H1 (cell line): ENCODE results near the gene ADGRE2. TPM values are rescaled to one million over a fixed set of nuclear protein-coding genes. Genes with fewer than 3 reads are reported as not detected.

Experiments
- CTCF ChIA-PET: fragments of 300-600 bp; sonication (Branson Sonifier 250); formaldehyde crosslinking; loops from one replicate; lab custom pipeline; 2021; ENCODE audit not compliant: partially characterized antibody; lab: Charles Lee
- POLR2A ChIA-PET: fragments of 300-600 bp; sonication (Branson Sonifier 250); formaldehyde crosslinking; loops from one replicate; lab custom pipeline; 2021; ENCODE audit warnings: inconsistent platforms; ENCODE audit not compliant: partially characterized antibody; lab: Charles Lee
- DNase-seq, 2 experiments: peaks; one replicate each; pipeline versions ENCODE4 v3.0.0 to v3.0.0-alpha.2; 2010 to 2022; ENCODE audit warnings: low spot score in 2 of 2, low read depth in 1 of 2, mixed read lengths in 1 of 2
- FAIRE-seq: peaks from 2 replicates; lab custom pipeline; 2011; peaks lifted over from hg19 to GRCh38; lab: Jason Lieb, UNC
- H2AFZ ChIP-seq: 2 replicates; pipeline ENCODE4 v1.8.1; 2012; ENCODE audit warnings: low read length, inconsistent platforms
- H2AK5ac ChIP-seq: 2 replicates; pipeline ENCODE4 v1.6.1; 2013; ENCODE audit warnings: low read depth, low read length
- H2BK120ac ChIP-seq: replicated peaks from 2 replicates; pipeline ENCODE3; 2013; ENCODE audit warnings: low read depth, low read length, inconsistent platforms
- H2BK12ac ChIP-seq: 2 replicates; pipeline ENCODE4 v1.6.1; 2013; ENCODE audit warnings: low read depth, low read length
- H2BK15ac ChIP-seq: 2 replicates; pipeline ENCODE4 v1.6.1; 2013; ENCODE audit warnings: low read length
- H2BK20ac ChIP-seq: 2 replicates; pipeline ENCODE4 v1.6.1; 2013; ENCODE audit warnings: low read length
- H2BK5ac ChIP-seq: 2 replicates; pipeline ENCODE4 v1.6.1; 2013; ENCODE audit warnings: low read depth, low read length
- H3K14ac ChIP-seq: 2 replicates; pipeline ENCODE4 v1.6.1; 2013; ENCODE audit warnings: inconsistent platforms; ENCODE audit not compliant: insufficient read length
- H3K18ac ChIP-seq: 2 replicates; pipeline ENCODE4 v1.6.1; 2013; ENCODE audit warnings: low read length; ENCODE audit errors: extremely low read depth
- H3K23ac ChIP-seq: 2 replicates; pipeline ENCODE4 v1.6.1; 2013; ENCODE audit warnings: inconsistent platforms; ENCODE audit not compliant: insufficient read length
- H3K23me2 ChIP-seq: 2 replicates; pipeline ENCODE4 v1.6.1; 2013; ENCODE audit warnings: low read depth, low read length
- H3K27ac ChIP-seq: 2 replicates; pipeline ENCODE4 v1.6.1; 2011; ENCODE audit warnings: low read depth, low read length, inconsistent platforms
- H3K27me3 ChIP-seq, 4 experiments: replicated peaks in 1 of 4; 1 replicate in 1 of 4; 2 replicates in 3 of 4; pipeline versions ENCODE4 v1.6.1 to v1.8.1; 2011 to 2013; ENCODE audit warnings: low read length in 3 of 4, mild to moderate bottlenecking in 3 of 4, inconsistent platforms in 2 of 4, mixed read lengths in 2 of 4, moderate library complexity in 1 of 4; ENCODE audit not compliant: control insufficient read depth in 3 of 4, insufficient read depth in 3 of 4; ENCODE audit errors: extremely low read depth in 1 of 4
- H3K36me3 ChIP-seq, 4 experiments: 2 replicates each; pipeline versions ENCODE4 v1.6.1 to v1.8.1; 2011 to 2013; ENCODE audit warnings: mild to moderate bottlenecking in 4 of 4, low read length in 3 of 4, moderate library complexity in 2 of 4, control low read depth in 1 of 4, inconsistent platforms in 1 of 4; ENCODE audit not compliant: insufficient read depth in 4 of 4, control insufficient read depth in 2 of 4
- H3K4ac ChIP-seq: replicated peaks from 2 replicates; pipeline ENCODE3; 2013; ENCODE audit warnings: low read length, low read depth, mixed read lengths, inconsistent platforms; ENCODE audit not compliant: insufficient read length
- H3K4me1 ChIP-seq, 4 experiments: replicated peaks in 1 of 4; 1 replicate in 1 of 4; 2 replicates in 3 of 4; pipeline versions ENCODE4 v1.6.1 to v1.8.1; 2011 to 2013; ENCODE audit warnings: low read length in 3 of 4, inconsistent platforms in 2 of 4, mixed read lengths in 1 of 4; ENCODE audit not compliant: insufficient read depth in 4 of 4, control insufficient read depth in 3 of 4
- H3K4me2 ChIP-seq, 2 experiments: 2 replicates each; pipeline versions ENCODE4 v1.6.1 to v1.8.1; 2011 to 2013; ENCODE audit warnings: low read depth in 2 of 2, low read length in 2 of 2, control low read depth in 1 of 2, inconsistent platforms in 1 of 2, mild to moderate bottlenecking in 1 of 2; ENCODE audit not compliant: insufficient read depth in 1 of 2
- H3K4me3 ChIP-seq, 4 experiments: fragments of 200-600, 300-600 bp in 1 of 4; sonication (generic), shearing (Covaris generic), sonication (Bioruptor Twin) in 1 of 4; 2 replicates each; pipeline versions ENCODE4 v1.5.1 to v1.8.1; 2011 to 2016; ENCODE audit warnings: low read length in 4 of 4, low read depth in 3 of 4, control low read depth in 2 of 4, inconsistent platforms in 2 of 4, mild to moderate bottlenecking in 2 of 4, mixed read lengths in 1 of 4, moderate library complexity in 1 of 4; ENCODE audit not compliant: insufficient read depth in 2 of 4; ENCODE audit errors: extremely low read depth in 1 of 4
- H3K56ac ChIP-seq: replicated peaks from 2 replicates; pipeline ENCODE3; 2013; ENCODE audit warnings: low read depth, mild to moderate bottlenecking, mixed read lengths, low read length, inconsistent platforms; ENCODE audit not compliant: insufficient read length
- H3K79me1 ChIP-seq: 2 replicates; pipeline ENCODE4 v1.6.1; 2013; ENCODE audit warnings: low read depth, low read length, control low read depth
- H3K79me2 ChIP-seq, 2 experiments: 2 replicates each; pipeline versions ENCODE4 v1.6.1 to v1.8.1; 2012 to 2013; ENCODE audit warnings: low read length in 2 of 2, mild to moderate bottlenecking in 2 of 2, inconsistent platforms in 1 of 2; ENCODE audit not compliant: insufficient read depth in 2 of 2, control insufficient read depth in 1 of 2
- H3K9ac ChIP-seq, 4 experiments: replicated peaks in 1 of 4; 1 replicate in 1 of 4; 2 replicates in 3 of 4; pipeline versions ENCODE4 v1.6.1 to v1.8.1; 2011 to 2013; ENCODE audit warnings: low read depth in 3 of 4, low read length in 3 of 4, control low read depth in 2 of 4, mild to moderate bottlenecking in 2 of 4, moderate library complexity in 2 of 4, inconsistent platforms in 1 of 4; ENCODE audit errors: extremely low read depth in 1 of 4
- H3K9me3 ChIP-seq, 2 experiments: 2 replicates each; pipeline versions ENCODE4 v1.6.1 to v1.8.1; 2012 to 2013; ENCODE audit warnings: mild to moderate bottlenecking in 2 of 2, moderate library complexity in 2 of 2, control low read depth in 1 of 2, inconsistent platforms in 1 of 2, low read depth in 1 of 2, low read length in 1 of 2, mixed read lengths in 1 of 2; ENCODE audit not compliant: insufficient read depth in 2 of 2
- H4K20me1 ChIP-seq, 2 experiments: replicated peaks in 1 of 2; 2 replicates each; pipeline versions ENCODE3 to v1.8.1; 2011 to 2013; ENCODE audit warnings: inconsistent platforms in 2 of 2, low read length in 2 of 2, mild to moderate bottlenecking in 1 of 2; ENCODE audit not compliant: insufficient read depth in 2 of 2, control insufficient read depth in 1 of 2
- H4K5ac ChIP-seq: 2 replicates; pipeline ENCODE4 v1.6.1; 2013; ENCODE audit warnings: low read length, low read depth, mixed read lengths, inconsistent platforms; ENCODE audit not compliant: insufficient read length
- H4K8ac ChIP-seq: 2 replicates; pipeline ENCODE4 v1.8.0; 2013; ENCODE audit warnings: mild to moderate bottlenecking, moderate library complexity, low read length, inconsistent platforms; ENCODE audit not compliant: insufficient read depth; ENCODE audit errors: extremely low read depth
- H4K91ac ChIP-seq: replicated peaks from 2 replicates; pipeline ENCODE3; 2013; ENCODE audit warnings: low read length, mixed read lengths, inconsistent platforms; ENCODE audit not compliant: insufficient read length
- ATF3 ChIP-seq: IDR thresholded peaks from 2 replicates; pipeline ENCODE4 v1.6.1; 2011; ENCODE audit warnings: low read depth, mild to moderate bottlenecking, low read length; ENCODE audit not compliant: insufficient read depth
- GABPA ChIP-seq: IDR thresholded peaks from 2 replicates; pipeline ENCODE4 v1.6.1; 2011; ENCODE audit warnings: mild to moderate bottlenecking, low read length, moderate library complexity, borderline replicate concordance; ENCODE audit not compliant: insufficient read depth
- JUND ChIP-seq: IDR thresholded peaks from 2 replicates; pipeline ENCODE4 v1.6.1; 2011; ENCODE audit warnings: mild to moderate bottlenecking, improper control_type of control experiment, low read length
- KDM1A ChIP-seq: fragments of 200-600, 300-600 bp; sonication (generic); IDR thresholded peaks from 2 replicates; pipeline ENCODE4 v1.7.1; 2016; ENCODE audit warnings: mild to moderate bottlenecking, low read length, borderline replicate concordance
- NANOG ChIP-seq: IDR thresholded peaks from 2 replicates; pipeline ENCODE4 v1.6.1; 2011; ENCODE audit warnings: low read length, low read depth, mild to moderate bottlenecking, inconsistent platforms; ENCODE audit not compliant: insufficient read depth, poor library complexity, severe bottlenecking
- SRF ChIP-seq: IDR thresholded peaks from 2 replicates; pipeline ENCODE4 v1.6.1; 2011; ENCODE audit warnings: mild to moderate bottlenecking, low read depth, low read length, moderate library complexity
- ZNF274 ChIP-seq: IDR thresholded peaks from 2 replicates; pipeline ENCODE4 v1.7.0; 2012; ENCODE audit warnings: low read length, borderline replicate concordance; ENCODE audit errors: extremely low read depth
- WGBS, 2 experiments: shearing (Covaris generic) in 1 of 2; methylation state at CpG; one replicate each; pipeline versions ENCODE4 v1.1.6 to v1.1.7; 2013 to 2015; ENCODE audit warnings: low lambda C conversion rate in 2 of 2, mixed read lengths in 2 of 2, inconsistent platforms in 1 of 2, low coverage in 1 of 2, missing lambda C conversion rate in 1 of 2; ENCODE audit not compliant: insufficient replicate concordance in 2 of 2, insufficient coverage in 1 of 2, insufficient read length in 1 of 2; ENCODE audit errors: extremely low coverage in 1 of 2, missing lambda C conversion rate in 1 of 2; 5-methylcytosine and 5-hydroxymethylcytosine counted together
- polyA plus RNA-seq, 7 experiments: library from polyadenylated mRNA; depleted of rRNA in 3 of 7; stranded (reverse) in 5 of 7; unstranded in 2 of 7; fragments of >200 nt in 5 of 7; fragments of 200-250 nt in 2 of 7; gene quantifications; 1 replicate in 5 of 7; 2 replicates in 1 of 7; 4 replicates in 1 of 7; pipeline versions ENCODE4 v1.2.1 to v1.2.3, GENCODE V29; 2011 to 2013; ENCODE audit warnings: missing spikeins in 2 of 7, mixed read lengths in 2 of 7
- total RNA-seq: library from RNA; stranded (reverse); fragmentation: NEBNext Ultra II Directional; extraction: Animal tissue kit (Norgen Biotek cat#: 25700); gene quantifications from 2 replicates; pipeline ENCODE4 v1.2.1, GENCODE V29; 2021
- TF ChIP-seq, protein P1 (sequence below): IDR thresholded peaks from 2 replicates; pipeline ENCODE4 v1.6.1; 2012; ENCODE audit warnings: inconsistent platforms
- TF ChIP-seq, protein P2 (sequence below): IDR thresholded peaks from 2 replicates; pipeline ENCODE4 v1.6.1; 2011; ENCODE audit warnings: low read length, improper control_type of control experiment

ADGRE2 gene
- total and polyA plus RNA-seq, 2 of the 8 experiments (the other 6 are each of a cell fraction or from before 2014, with no cell fraction given): 2.0 to 4.5 TPM

- no peak overlapping the region for H3K27ac ChIP-seq
- no peak overlapping the region for H3K4me3 ChIP-seq
- no peaks in the 10 kb centered on the region for H3K36me3 ChIP-seq
- POLR2A ChIA-PET: interaction anchor here (1.0 kb wide), 1 partner anchor 116 kb away, joined by 3 read pairs; no protein-coding TSS in a partner anchor
- H4K5ac ChIP-seq: no peak overlapping the region
- H2BK15ac ChIP-seq: no peak overlapping the region
- H2BK20ac ChIP-seq: no peak overlapping the region
- H2AK5ac ChIP-seq: no peak overlapping the region
- 85 to 100% methylated on average over 1 to 3 of the region's 3 CpGs for WGBS, 2 experiments
- H3K56ac ChIP-seq: no peak overlapping the region
- H2AFZ ChIP-seq: no peak overlapping the region
- no peak overlapping the region for H3K4ac ChIP-seq
- no peak overlapping the region for H2BK5ac ChIP-seq
- no peaks in the 10 kb centered on the region for H4K20me1 ChIP-seq
- TF ChIP-seq SRF: no peak
- no peak for TF ChIP-seq KDM1A
- TF ChIP-seq GABPA: no peak
- no peak for TF ChIP-seq ZNF274
- TF ChIP-seq, protein P1, sequence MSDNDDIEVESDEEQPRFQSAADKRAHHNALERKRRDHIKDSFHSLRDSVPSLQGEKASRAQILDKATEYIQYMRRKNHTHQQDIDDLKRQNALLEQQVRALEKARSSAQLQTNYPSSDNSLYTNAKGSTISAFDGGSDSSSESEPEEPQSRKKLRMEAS: no peak
- no peak for TF ChIP-seq ATF3
- no peak for TF ChIP-seq NANOG
- no peak for TF ChIP-seq JUND
- TF ChIP-seq, protein P2, sequence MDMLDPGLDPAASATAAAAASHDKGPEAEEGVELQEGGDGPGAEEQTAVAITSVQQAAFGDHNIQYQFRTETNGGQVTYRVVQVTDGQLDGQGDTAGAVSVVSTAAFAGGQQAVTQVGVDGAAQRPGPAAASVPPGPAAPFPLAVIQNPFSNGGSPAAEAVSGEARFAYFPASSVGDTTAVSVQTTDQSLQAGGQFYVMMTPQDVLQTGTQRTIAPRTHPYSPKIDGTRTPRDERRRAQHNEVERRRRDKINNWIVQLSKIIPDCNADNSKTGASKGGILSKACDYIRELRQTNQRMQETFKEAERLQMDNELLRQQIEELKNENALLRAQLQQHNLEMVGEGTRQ: no peak
- H3K4me1 ChIP-seq: no peaks in the 10 kb centered on the region
- H2BK12ac ChIP-seq: no peak overlapping the region
- H3K18ac ChIP-seq: no peak overlapping the region
- H3K27me3 ChIP-seq: no peaks in the 10 kb centered on the region
- H3K9me3 ChIP-seq: peaks cover 10 to 18% of the 10 kb centered on the region in 2 experiments; a peak in 2 of 4 replicates
- H2BK120ac ChIP-seq: no peak overlapping the region
- H3K23me2 ChIP-seq: no peaks in the 10 kb centered on the region
- no peak overlapping the region for H4K91ac ChIP-seq
- no peak overlapping the region for H3K9ac ChIP-seq
- H3K79me2 ChIP-seq: no peaks in the 10 kb centered on the region
- H3K4me2 ChIP-seq: no peak overlapping the region
- no peak overlapping the region for H3K23ac ChIP-seq
- FAIRE-seq: no peak
- DNase-seq: no peak
- CTCF ChIA-PET: interaction anchor here (1.0 kb wide), 1 partner anchor 17 kb away, joined by 3 read pairs; no protein-coding TSS in a partner anchor
- H3K79me1 ChIP-seq: no peaks in the 10 kb centered on the region
- H3K14ac ChIP-seq: no peak overlapping the region
- H4K8ac ChIP-seq: no peak overlapping the region
Measured at GRCh38 chr19:14804765-14805164, 26.4 kb upstream of the ADGRE2 start.
